ENCODE results near the gene IDE.
"Not testable (repeated sequence)": the region's sequence is repeated elsewhere in the genome, so short reads cannot be mapped to it uniquely, and the experiment has no call there.

IDE gene

DNA sequence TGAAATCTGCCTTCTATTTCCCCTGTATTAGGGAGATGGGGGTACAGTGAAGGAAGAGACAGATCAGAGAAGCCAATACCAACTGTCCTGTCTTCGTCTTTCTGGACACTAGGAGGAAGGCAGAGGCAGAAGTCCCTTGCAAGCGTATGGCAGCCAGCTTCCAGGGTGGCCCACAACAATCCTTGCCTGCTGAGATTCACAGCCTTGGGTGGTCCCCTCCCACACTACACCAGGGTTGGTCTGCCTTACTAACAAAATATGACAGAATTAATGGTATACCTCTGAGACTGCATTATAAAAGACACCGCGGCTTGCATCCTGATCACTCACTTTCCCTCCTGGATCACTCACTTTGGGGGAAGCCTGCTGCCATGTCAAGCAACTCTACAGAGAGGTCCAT, 90.4 kb downstream of the IDE start:
- no peak for DNase-seq

DNA sequence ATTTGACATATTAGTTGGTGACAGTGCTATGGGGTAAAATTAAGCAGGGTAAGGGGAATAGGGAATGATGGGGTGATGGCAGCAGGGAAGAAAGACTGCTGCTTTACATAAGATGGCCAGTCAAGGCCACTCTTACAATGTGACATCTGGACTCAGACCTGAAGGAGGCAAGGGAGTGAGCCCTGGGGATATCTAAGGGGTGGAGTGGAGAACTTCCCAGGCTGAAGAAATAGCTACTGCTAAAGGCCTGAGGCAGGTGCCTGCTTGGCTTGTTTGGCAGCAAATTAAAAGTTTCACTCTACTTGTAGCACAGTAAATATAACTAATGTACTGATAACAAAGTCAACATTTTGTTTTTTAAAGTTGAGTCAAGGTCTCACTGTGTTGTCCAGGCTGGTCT, 93.5 kb downstream of the IDE start:
- no peak for DNase-seq

DNA sequence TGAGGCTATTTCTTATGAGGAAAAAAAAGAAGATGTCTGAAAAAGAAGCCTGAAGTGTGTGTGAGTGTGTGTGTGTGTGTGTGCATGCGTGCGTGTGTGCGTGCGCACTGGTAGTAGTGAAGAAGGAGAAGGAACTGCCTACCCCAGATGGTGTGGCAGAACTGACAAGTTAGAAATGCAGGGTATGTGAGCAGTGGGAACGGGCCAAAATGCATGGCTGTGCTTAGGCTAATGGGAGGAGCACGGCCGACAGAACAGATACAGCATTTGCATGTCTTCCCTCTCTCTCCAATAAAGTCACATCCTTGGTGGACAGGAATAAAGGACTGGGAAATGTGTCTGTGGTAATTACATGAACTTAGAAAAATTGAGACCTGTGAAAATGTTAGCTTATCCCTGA, 94.3 kb downstream of the IDE start:
- no peak for DNase-seq

DNA sequence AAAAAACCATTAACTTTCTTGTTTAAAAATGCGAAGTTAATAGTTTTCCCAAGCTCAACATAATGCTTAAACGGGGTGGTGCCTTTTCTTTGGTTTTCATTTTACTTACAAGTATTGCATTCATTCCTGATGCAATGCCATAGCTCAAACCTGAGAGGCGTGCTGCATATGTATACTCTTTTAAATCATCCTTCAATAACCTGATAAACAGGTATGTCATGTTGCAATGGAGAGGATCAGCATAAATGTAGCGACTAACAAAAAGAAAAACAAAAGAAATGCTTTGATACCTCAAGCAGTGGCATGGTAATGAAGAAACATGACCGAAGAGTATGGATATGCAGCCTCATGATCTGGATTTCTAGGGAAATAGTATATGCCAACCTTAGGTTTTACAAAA, 95.4 kb downstream of the IDE start:
- no peak for DNase-seq

DNA sequence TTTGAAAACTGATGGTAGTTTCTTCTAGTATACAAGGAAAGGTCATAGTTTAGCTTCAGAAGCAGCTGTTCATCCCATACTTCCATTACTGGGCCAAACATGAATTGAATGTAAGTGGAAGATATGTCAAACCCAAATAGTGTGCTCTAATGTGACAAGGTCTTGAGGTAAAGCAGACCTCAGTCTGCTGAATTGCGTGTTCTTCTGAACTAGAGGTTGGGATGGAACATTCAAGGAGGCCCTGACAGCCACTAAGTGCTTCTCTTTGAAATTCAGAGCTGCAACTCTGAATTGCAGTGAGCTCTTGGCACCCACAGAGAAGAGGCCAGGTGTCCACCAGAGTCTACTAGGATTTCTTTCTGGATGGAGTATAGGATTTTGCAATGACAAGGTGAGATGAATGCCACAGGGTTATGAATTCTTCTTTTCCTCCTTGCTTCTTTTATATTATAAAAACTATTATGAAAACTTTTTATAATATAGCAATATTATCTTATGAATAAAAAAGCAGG, 98.5 kb downstream of the IDE start:
- no peak for DNase-seq

DNA sequence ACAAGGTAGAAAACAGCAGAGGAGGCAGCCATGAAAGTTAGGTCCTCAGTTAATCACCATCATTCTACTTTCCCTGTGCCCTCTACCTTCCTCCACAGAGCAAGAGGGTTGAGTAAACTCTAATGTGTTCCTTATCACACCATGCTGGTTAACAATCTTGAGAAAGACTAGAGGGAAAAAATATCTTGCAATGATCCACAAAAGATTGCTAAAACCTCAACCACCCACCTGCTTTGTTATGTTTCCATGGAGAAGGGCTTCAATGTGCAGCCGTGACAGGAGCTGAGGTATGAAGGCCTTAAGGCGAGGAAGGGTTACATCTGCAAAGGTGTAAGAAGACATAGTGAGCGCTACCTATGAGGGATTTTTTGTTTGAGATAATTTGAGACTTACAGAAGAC, 103.9 kb downstream of the IDE start:
- no peak for DNase-seq

DNA sequence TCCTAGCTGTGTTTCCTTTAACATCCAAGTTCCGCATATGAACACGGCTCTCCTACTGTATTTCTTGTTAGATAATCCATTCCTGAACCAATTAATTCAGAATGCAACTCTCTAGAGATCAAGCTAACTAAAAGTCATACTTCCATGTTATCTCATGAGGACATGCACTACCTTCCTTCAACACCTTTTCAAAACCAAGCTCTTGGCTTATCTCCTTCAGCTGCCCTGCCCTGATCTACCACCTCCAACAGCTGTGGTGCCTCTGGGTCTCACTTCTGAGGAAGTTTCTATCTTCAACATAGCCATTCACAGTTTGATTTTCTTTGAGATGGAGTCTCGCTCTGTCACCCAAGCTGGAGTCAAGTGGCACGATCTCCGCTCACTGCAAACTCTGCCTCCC, 109.5 kb downstream of the IDE start:
- no peak for DNase-seq

DNA sequence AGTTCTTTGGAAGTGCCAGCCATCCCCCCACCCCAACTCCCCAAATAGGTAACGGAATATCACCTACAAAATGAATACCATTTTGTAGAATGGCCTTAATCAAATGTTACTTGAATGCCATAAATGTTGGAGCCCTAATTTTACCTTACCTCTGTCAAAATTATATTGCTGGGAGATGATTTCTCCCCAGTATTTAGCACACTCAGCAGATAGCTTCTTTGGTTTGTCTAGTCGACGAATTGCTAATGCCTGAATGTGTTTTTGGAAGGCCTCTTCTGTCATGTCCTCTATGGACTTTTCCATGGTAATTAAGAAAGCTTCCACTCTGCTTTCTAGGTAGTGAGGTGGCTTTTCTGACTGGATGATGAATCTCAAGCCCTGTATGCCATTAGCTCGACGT, 110.3 kb downstream of the IDE start:
- no peak for DNase-seq

DNA sequence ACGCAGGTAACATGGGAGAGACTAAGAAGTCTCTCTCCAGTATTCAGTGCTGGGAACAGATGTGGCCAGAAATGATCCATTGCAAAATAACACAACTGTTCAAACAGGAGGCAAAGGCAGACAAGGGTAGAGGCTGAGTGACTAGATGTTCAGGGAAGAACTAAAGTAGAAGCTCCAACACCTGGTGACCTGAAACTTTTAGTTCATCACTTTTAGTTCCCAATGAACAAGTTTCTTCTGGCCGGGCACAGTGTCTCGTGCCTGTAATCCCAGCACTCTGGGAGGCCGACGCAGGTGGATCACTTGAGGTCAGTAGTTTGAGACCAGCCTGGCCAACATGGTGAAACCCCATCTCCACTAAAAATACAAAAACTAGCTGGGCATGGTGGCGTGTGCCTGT, 118.9 kb downstream of the IDE start:
- DNase-seq: not testable (repeated sequence)

DNA sequence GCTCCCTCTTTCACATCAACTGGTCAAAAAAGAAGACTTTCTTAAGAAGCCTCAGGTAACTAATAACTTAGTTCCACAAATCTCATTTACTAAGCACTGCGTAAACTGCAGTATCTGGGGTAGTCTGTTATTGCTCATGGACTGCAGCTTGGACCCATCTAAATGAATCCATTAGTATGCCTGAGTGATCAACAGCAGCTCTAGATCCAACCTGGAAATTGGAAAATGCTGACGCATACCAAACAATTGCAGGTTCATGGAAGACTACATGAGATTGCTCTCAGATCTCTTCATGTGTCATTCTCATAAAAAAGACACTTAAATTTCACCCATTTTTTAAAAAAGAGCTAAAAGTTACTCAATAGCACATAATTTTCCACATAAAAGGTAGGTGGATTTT, 121.6 kb downstream of the IDE start:
- DNase-seq: no peak

DNA sequence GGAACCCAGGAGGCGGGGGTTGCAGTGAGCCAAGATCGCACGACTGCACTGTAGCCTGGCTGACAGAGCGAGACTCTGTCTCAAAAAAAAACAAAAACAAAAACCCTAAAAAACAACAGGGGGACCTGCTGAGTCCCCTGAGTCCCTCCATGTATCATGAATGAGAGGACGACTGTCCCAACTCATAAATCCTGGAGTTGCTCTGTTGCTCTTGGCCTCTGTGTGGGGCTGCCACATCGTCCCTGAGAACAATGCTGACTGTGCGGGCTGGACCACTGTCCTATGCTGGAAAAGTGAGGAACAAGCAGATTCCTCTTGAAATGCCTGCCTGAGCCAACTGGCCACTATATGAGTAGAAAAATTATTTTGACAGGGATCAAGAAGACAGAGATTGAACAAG, 122.5 kb downstream of the IDE start:
- DNase-seq: no peak

DNA sequence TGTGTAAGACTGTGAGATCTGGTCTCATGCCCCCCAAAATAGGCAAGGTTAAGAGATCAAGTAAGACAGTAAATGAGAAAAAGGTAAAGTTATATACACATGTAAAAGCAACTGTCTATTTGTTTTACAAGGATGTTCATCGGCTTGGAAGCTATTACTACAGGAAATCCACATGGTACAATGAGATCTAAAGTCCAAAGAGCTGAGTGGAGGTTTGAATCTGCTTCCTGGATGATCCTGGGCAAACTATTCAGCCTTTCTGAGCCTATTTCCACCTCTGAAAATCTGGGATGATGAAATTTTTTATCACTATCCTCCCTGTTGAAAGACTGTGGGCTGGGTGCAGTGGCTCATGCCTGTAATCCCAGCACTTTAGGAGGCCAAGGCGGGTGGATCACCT, 123.0 kb downstream of the IDE start:
- no peak for DNase-seq

DNA sequence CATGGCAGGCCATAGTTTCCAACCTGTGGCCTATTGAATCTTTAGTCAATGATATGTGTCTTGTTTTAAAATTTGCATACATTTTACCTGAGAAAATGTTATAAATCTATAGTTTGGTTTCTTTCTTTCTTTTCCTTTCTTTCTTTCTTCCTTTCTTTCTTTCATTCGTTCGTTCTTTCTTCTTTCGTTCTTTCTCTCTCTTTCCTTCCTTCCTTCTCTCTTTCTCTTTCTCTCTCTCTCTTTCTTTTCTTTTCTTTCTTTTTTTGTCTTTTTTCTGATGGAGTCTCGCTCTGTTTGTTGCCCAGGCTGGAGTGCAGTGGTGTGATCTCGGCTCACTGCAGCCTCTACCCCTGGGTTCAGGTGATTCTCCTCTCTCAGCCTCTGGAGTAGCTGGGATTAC, 133.3 kb downstream of the IDE start:
- DNase-seq: no peak

DNA sequence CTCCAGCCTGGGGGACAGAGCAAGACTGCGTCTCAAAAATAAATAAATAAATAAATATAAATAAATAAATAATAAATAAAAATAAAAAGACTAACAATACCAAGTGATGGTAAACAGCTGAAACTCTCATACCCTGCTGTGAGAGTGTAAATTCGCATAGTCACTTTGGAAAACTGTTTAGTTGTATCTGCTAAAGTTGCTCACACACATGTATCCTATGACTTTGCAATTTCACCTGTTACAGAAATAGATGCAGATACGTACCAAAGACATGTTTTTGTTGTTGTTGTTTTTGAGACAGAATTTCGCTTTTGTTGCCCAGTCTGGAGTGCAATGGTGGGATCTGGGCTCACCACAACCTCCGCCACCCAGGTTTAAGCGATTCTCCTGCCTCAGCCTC, 135.7 kb downstream of the IDE start:
- DNase-seq: no peak

DNA sequence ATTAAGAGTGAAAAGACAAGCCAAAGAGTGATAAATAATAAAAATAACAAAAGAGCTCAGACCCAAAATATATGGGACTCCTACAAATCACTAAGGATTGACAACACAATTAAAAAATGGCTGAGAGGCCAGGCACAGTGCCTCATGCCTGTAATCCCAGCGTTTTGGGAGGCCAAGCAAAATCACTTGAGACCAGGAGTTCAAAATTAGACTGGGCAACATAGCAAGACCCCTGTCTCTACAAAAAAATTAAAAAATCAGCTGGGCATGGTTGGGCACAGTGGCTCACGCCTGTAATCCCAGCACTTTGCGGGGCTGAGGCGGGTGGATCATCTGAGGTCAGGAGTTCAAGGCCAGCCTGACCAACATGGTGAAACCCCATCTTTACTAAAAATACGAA, 137.3 kb downstream of the IDE start:
- no peak for DNase-seq

DNA sequence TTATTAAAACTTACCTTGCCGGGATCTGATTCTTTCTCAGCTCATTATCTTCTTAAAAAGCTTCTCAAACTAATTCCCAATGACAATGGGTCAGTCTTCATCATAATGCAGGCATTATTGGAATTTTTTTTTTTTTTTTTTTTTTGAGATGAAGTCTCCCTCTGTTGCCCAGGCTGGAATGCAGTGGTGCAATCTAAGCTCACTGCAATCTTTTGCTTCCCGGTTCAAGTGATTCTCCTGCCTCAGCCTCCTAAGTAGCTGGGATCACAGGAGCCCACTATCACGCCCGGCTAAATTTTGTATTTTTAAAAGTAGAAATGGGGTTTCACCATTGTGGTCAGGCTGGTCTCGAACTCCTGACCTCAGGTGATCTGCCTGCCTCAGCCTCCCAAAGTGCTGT, 137.8 kb downstream of the IDE start:
- DNase-seq: not testable (repeated sequence)

DNA sequence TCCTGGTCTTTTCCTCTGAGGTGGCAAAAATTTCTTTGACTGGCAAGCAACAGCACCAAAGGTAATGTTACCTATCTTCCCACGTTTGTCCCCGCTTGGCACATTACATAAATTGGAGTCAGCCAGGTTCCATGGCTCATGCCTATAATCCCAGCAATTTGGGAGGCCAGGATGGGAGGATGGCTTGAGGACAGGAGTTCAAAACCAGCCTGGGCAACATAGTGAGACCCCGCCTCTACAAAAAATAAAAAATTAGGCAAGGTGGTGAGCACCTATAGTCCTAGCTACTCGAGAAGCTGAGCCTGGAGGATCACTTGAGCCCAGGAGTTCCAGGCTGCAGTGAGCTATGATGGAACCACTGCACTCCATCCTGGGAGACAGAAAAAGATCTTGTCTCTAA, 139.5 kb downstream of the IDE start:
- DNase-seq: no peak

DNA sequence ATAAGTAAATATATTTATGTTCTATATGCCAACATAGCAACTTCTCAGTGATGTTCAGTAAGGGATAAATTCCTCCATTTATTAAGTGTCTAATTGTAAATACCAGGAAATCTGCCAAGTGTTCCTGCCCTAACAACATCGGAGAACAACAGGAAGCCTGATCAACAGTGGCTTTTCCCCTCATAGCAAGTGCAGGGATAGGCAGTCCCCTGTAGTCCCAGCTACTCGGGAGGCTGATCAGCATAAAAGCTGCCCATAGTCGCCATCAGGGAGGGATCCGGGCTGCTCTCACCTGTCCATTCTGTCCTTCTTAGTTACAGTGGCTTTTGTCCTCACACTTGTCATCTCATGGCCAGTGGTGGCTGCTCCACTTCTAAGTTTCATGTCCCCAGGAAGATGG, 141.3 kb downstream of the IDE start:
- no peak for DNase-seq

DNA sequence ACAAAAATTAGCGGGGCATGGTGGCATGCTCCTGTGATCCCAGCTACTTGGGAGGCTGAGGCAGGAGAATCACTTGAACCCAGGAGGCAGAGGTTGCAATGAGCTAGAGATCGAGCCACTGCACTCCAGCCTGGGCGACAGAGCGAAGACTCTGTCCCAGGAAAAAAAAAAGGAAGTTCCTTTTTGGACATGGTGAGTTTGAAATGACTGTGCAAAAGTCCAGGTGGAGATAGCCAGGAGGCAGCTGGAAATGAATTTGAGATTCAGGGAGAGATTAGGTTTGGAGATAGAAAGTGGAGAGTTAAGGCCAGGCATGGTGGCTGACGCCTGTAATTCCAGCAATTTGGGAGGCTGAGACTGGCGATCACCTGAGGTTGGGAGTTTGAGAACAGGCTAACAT, 143.8 kb downstream of the IDE start:
- DNase-seq: no peak

DNA sequence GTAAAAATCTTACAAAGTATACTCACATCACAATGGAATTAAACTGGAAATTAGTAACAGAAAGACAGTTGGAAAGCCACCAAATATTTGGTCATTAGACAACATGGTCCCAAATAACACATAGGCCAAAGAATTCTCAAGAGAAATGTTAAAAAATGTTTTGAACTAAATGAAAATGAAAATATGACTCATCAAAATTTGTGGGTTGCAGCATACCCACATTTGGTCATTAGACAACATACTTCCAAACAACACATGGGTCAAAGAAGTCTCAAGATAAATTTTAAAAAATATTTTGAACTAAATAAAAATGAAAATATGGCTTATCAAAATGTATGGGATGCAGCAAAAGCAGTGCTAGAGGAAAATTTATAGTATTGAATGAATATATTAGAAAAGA, 152.3 kb downstream of the IDE start:
- DNase-seq: no peak

DNA sequence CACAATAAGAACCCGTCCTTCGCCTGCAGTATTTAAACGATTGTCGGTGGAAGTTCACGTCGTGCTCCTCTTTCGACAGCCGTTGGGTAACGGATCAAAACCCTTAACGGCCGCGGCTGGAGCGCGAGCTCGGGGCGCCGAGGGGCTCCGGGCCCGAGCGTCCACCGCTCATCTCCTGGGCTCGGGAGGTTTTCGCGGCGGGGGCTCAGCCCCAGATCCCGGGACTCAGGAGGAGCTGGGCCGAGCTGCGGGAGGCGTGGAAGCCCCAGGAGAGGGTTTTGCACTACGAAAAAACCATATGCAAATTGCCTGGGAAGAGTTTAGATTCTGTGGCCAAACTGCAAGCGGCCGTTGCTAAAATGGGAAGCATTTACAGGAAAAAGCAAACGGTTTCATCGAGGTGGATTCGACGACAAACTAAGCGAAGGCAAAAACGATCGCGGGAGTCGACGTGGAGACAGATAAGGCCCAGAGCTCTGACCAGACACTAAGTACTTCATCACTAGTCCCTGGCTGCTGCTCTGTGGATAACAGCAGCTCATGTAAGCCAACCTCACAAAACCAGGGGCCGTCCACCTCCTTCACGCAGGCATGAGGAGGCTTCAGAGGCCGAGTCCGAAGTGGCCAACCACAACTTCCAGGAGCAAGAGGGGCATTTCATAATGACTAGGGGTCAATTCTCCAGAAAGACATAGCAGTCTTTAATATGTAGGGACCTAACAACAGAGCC, 153.2 kb downstream of the IDE start:
- no peak for DNase-seq

DNA sequence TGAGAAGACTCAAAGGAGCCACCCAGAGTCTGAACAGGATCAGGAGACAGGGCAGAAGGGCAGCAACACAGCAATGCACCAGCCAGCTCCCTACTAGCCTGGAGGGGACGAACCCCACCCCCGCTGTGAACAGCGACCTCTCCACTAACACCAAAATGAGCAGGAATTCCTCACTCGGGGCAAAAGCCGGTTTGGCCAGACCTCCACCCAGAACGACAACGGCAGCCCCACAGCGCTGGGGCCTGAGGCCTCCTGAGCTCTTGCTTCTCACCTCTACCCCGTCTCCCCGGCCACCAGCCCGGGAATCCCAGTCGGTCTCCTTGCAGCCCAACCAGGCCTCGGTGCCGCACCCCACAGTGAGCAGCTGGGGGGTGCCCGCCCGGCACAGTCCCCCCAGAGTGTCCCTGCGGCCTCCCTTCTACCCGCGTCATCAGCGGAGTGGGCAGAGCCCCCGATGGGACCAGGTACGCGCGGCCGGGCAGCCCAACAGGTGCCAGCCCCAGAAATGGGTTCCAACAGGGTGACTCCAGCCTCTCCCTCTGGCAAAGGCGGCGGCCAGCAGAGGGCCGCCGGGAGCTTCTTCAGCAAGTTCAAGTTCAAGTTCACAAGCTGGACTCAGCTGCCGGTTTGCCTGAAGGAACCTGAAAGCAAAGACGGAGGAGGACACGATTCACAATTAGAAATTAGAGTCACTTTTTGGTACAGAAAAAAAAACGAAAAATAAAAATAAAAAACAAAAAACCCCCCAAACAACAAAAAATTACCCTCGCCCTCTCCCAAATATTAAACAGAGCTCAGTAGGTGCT, 153.9 kb downstream of the IDE start:
- no peak for DNase-seq

DNA sequence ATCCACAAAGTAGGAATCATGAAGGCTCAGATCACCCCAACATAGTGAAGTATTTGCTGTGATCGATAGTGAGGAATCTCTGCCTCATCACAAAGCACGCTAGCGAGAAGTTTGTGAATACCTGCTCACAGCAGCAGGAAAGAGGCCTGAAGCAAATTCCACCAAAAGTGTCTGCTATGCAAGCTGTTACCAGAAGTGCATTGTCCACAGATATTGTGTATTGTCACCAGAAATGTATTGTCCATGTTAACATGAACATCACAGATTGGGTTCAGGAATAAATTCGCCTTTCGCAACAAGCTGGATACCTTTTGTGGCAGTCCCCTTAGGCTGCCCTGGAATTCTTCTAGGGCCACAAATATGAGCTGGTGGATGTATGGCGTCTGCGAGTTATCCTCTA, 155.0 kb downstream of the IDE start:
- no peak for DNase-seq

DNA sequence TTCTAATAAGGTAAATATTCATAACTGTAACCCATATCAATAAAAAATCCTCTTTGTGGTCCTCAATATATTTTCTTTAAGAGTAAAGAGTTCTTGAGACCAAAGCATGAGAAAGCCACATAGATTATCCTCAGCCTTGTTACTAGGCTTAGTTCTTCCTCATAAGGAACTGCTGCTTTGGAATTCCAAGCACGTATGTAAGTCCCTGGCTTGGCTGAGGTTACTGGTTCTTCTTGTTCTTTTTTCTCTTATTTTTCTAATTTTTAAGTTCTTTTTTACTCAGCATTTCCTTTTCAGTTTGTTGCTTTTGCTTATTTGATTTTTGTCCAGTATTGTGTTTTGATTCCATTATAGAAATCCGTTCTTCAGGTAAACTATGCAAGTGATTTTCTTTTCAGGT, 155.7 kb downstream of the IDE start:
- DNase-seq: no peak

DNA sequence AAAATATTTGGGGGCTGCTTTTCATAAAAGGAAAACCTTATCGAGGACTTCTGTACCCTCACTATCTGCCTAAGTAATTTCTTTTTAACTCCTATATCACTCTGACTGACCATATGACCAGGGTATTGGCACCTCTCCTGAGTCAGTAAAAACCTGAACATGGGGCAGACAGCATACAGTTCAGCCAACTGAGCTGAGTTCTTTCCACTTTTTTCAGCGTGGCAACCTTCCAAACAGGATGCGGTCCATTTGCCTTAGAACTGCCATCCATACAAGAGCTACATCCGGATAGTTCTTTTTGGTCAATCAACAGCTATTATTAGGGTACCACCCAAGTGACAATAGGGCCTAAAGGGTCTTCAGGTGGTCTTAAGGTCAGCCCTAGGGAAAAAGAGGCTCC, 160.4 kb downstream of the IDE start:
- no peak for DNase-seq

All from NCI-H1694 treated with DMSO at 0.1 percent for 48 hours (cell line).